ENCODE measurements around the gene NPTX2. TPM values are rescaled to one million over a fixed set of nuclear protein-coding genes. Genes with fewer than 3 reads are reported as not detected.

NPTX2 gene
- total and polyA plus RNA-seq, 5 donors = 0.99 to 3.8 (median 3.3) TPM

DNA sequence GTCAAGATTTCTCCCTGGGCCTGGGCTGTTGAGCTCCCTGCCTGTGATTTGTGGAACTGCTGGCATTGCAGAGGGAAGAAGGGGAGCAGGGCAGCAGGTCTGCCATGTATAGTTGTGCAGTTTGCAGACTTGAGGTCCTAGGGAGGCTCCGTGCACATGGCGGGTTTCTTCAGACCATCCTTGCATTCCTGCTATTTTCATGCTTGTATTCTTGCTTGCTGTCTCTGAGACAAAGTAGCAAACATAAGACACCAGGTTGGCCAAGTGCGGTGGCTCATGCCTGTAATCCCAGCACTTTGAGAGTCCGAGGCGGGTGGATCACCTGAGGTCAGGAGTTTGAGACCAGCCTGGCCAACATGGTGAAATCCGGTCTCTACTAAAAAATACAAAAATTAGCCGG is 61.1 kb downstream of the NPTX2 start:
- no peak for ATAC-seq
- Histone ChIP-seq H3K4me3 (ENCODE audit: low read length) (no peak overlapping the region), H3K27me3 (ENCODE audit: control insufficient read depth, insufficient read depth) (peaks cover 2% of the 10 kb centered on the region), H3K9me3 (ENCODE audit: control insufficient read depth, low read length) (peaks cover 3% of the 10 kb centered on the region), H3K4me1 (ENCODE audit: control insufficient read depth, insufficient read depth, low read length) (no peaks in the 10 kb centered on the region), H3K27ac (ENCODE audit: low read length) (no peak overlapping the region)
- no peak for DNase-seq
- 92% methylated on average over 7 of the region's 7 CpGs for WGBS
- intact Hi-C loops (cut with DNase I) = no loop called here

Other genes starting within 250 kb of the NPTX2 start
- 1 to 10 TPM in 3 of 4 donors, under 1 TPM in 1; 0.71 to 2.0 (median 1.2) TPM for gene BAIAP2L1, start 216.2 kb upstream of the NPTX2 start, total RNA-seq
- gene BAIAP2L1, start 216.2 kb upstream of the NPTX2 start, polyA plus RNA-seq = 2.1 TPM